Measurements from ENCODE around the gene LRRTM1. TPM values are rescaled to one million over a fixed set of nuclear protein-coding genes. Genes with fewer than 3 reads are reported as not detected.

The LRRTM1 gene
- total and polyA plus RNA-seq, 2 of the 8 experiments (the other 6 are each of a cell fraction or from before 2014, with no cell fraction given): 1.4 to 2.3 TPM

DNA sequence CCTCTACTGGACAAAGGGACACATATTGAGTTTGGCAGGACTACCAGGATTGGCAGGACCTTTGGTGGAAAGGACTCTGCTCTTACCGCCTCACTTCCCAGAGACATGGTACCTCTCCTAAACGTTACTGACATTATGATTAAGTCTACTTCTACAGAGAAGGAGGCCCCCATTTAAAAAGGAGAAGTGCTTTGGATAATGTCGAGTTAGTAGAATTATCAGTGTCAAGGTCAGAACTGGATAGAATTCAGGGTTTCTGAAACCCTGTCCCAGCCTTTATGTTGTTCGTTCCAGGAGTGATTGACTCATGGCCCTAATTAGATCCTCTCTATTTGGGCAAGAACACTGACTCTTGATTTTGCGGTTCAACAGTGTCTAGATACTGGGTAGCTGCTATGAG is 45.8 kb downstream of the LRRTM1 start:
- Histone ChIP-seq H3K56ac (replicated peaks; ENCODE audit: insufficient read length, low read depth, low read length) (no peak overlapping the region), H3K14ac (ENCODE audit: insufficient read length) (no peak overlapping the region), H2BK20ac (ENCODE audit: low read length) (0 out of 2 replicates have a peak overlapping the region, but pooled peaks have one; percentile 19), H3K23ac (ENCODE audit: insufficient read length) (no peak overlapping the region), H3K79me2 (ENCODE audit: control insufficient read depth in 1 of 2, insufficient read depth in 2 of 2, low read length in 2 of 2) (no peaks in the 10 kb centered on the region), H4K91ac (replicated peaks; ENCODE audit: insufficient read length, low read length) (no peak overlapping the region), H2BK120ac (replicated peaks; ENCODE audit: low read depth, low read length) (no peak overlapping the region), H4K20me1 (replicated peaks in 1 of 2; ENCODE audit: control insufficient read depth in 1 of 2, insufficient read depth in 2 of 2, low read length in 2 of 2) (no peaks in the 10 kb centered on the region), H3K27me3 (replicated peaks in 1 of 4; ENCODE audit: control insufficient read depth in 3 of 4, extremely low read depth in 1 of 4, insufficient read depth in 3 of 4, low read length in 3 of 4) (no peaks in the 10 kb centered on the region; a peak in 1 of 7 replicates), H2BK12ac (ENCODE audit: low read depth, low read length) (no peak overlapping the region), H2AFZ (ENCODE audit: low read length) (no peak overlapping the region), H3K9ac (replicated peaks in 1 of 4; ENCODE audit: extremely low read depth in 1 of 4, low read depth in 3 of 4, low read length in 3 of 4) (no peak overlapping the region), H4K8ac (ENCODE audit: extremely low read depth, insufficient read depth, low read length) (no peak overlapping the region), H3K36me3 (ENCODE audit: control insufficient read depth in 2 of 4, insufficient read depth in 4 of 4, low read length in 3 of 4) (no peaks in the 10 kb centered on the region), H2AK5ac (ENCODE audit: low read depth, low read length) (no peak overlapping the region), H3K4ac (replicated peaks; ENCODE audit: insufficient read length, low read depth, low read length) (no peak overlapping the region), H3K27ac (ENCODE audit: low read depth, low read length) (no peak overlapping the region), H3K4me2 (ENCODE audit: insufficient read depth in 1 of 2, low read depth in 2 of 2, low read length in 2 of 2) (no peak overlapping the region), H2BK15ac (ENCODE audit: low read length) (no peak overlapping the region), H2BK5ac (ENCODE audit: low read depth, low read length) (no peak overlapping the region), H3K23me2 (ENCODE audit: low read depth, low read length) (no peaks in the 10 kb centered on the region; the same call in none of the 2 replicates), H3K4me1 (replicated peaks in 1 of 4; ENCODE audit: control insufficient read depth in 3 of 4, insufficient read depth in 4 of 4, low read length in 3 of 4) (peaks cover 0 to 4% (median 2%) of the 10 kb centered on the region in 4 experiments; a peak in 1 of 7 replicates), H3K9me3 (ENCODE audit: insufficient read depth in 2 of 2, low read depth in 1 of 2, low read length in 1 of 2) (no peaks in the 10 kb centered on the region), H3K18ac (ENCODE audit: extremely low read depth, low read length) (no peak overlapping the region), H3K4me3 (ENCODE audit: extremely low read depth in 1 of 4, insufficient read depth in 2 of 4, low read depth in 3 of 4, low read length in 4 of 4) (no peak overlapping the region), H4K5ac (ENCODE audit: insufficient read length, low read depth, low read length) (no peak overlapping the region), H3K79me1 (ENCODE audit: low read depth, low read length) (no peaks in the 10 kb centered on the region)
- WGBS, 2 experiments (ENCODE audit: extremely low coverage in 1 of 2, insufficient coverage in 1 of 2, insufficient read length in 1 of 2, insufficient replicate concordance in 2 of 2, low coverage in 1 of 2, low lambda C conversion rate in 2 of 2, missing lambda C conversion rate in 1 of 2): 96% methylated on average over 5 of the region's 5 CpGs; no CpG with 5 or more reads in 1 of the 2 experiments
- no peak for FAIRE-seq
- CTCF ChIA-PET (ENCODE audit: partially characterized antibody): interaction anchor here (1.0 to 1.3 kb wide), 2 partner anchors 9 to 179 kb away, joined by 3 read pairs; no protein-coding TSS in a partner anchor
- TF ChIP-seq SP2 (IDR thresholded peaks at IDR 0.05; ENCODE audit: low read length) (no peak), ZNF274 (IDR thresholded peaks at IDR 0.05; ENCODE audit: borderline replicate concordance, extremely low read depth, low read length) (no peak), GTF2F1 (IDR thresholded peaks at IDR 0.05; ENCODE audit: borderline replicate concordance, low read depth, low read length) (no peak), BRCA1 (IDR thresholded peaks at IDR 0.05; ENCODE audit: low read depth, low read length) (no peak)
- POLR2A ChIA-PET (ENCODE audit: partially characterized antibody): interaction anchor here (0.6 kb wide), 1 partner anchor 12 kb away, joined by 3 read pairs; no protein-coding TSS in a partner anchor
- no peak for DNase-seq (ENCODE audit: low read depth in 1 of 2, low spot score in 2 of 2)
